ENCODE data around the gene RNF167. TPM values are rescaled to one million over a fixed set of nuclear protein-coding genes. Genes with fewer than 3 reads are reported as not detected.

Gene RNF167
- total RNA-seq, 1 experiment from 2014 or later, result 105 TPM

GRCh38 chr17:4935650-4936049 is 4.4 kb upstream of the RNF167 start (continued):
- TF ChIP-seq ZBTB33 (IDR thresholded peaks at IDR 0.05; ENCODE audit: extremely low read depth, insufficient replicate concordance, low read length) (no peak), CEBPB (IDR thresholded peaks at IDR 0.05; ENCODE audit: low read depth) (no peak), CBX3 (IDR thresholded peaks at IDR 0.05; ENCODE audit: low read depth) (no peak), JUND (IDR thresholded peaks at IDR 0.05) (no peak)

GRCh38 chr17:4936436-4936835 is 3.6 kb upstream of the RNF167 start:
- H3K27me3 ChIP-seq (ENCODE audit: insufficient read depth, low read length), result no peaks in the 10 kb centered on the region
- BruUV-seq (replicated peaks), result no TSS peak
- CTCF ChIA-PET, result no interaction called here

More at GRCh38 chr17:4936436-4936835, 3.6 kb upstream of the RNF167 start:
- H3K79me2 ChIP-seq (ENCODE audit: insufficient read depth, low read length), result peaks cover 30% of the 10 kb centered on the region
- H3K9ac ChIP-seq (ENCODE audit: low read length), result no peak overlapping the region
- no peak overlapping the region for H3K27ac ChIP-seq (ENCODE audit: low read depth, low read length)
- H3K9me2 ChIP-seq (ENCODE audit: insufficient read depth), result no peaks in the 10 kb centered on the region
- TF ChIP-seq EZH2phosphoT487 (IDR thresholded peaks at IDR 0.05; ENCODE audit: borderline replicate concordance), result no peak
- TF ChIP-seq TCF7L2 (IDR thresholded peaks at IDR 0.05; ENCODE audit: borderline replicate concordance, extremely low read depth, insufficient read depth, insufficient read length), result no peak
- no peak for TF ChIP-seq POLR2A (IDR thresholded peaks at IDR 0.05; ENCODE audit: borderline replicate concordance, extremely low read depth, insufficient read depth, insufficient read length)
- no peak for TF ChIP-seq CTCF (IDR thresholded peaks at IDR 0.05 in 2 of 3, conservative IDR thresholded peaks at IDR 0.05 in 1 of 3; ENCODE audit: borderline replicate concordance in 1 of 3, insufficient read depth in 1 of 3, low read depth in 2 of 3, low read length in 2 of 3)
- TF ChIP-seq JUND (IDR thresholded peaks at IDR 0.05), result no peak
- TF ChIP-seq ZBTB33 (IDR thresholded peaks at IDR 0.05; ENCODE audit: extremely low read depth, insufficient replicate concordance, low read length), result no peak
- no peak for TF ChIP-seq YY1 (IDR thresholded peaks at IDR 0.05; ENCODE audit: extremely low read depth, insufficient replicate concordance, low read depth, low read length)
- no peak for TF ChIP-seq SRF (IDR thresholded peaks at IDR 0.05; ENCODE audit: low read depth)
- TF ChIP-seq CEBPB (IDR thresholded peaks at IDR 0.05; ENCODE audit: low read depth), result no peak
- no peak for TF ChIP-seq ZNF274 (IDR thresholded peaks at IDR 0.05; ENCODE audit: low read depth, low read length)
- no peak for TF ChIP-seq POLR2AphosphoS5 (IDR thresholded peaks at IDR 0.05; ENCODE audit: low read depth, low read length)
- TF ChIP-seq ATF3 (IDR thresholded peaks at IDR 0.05), result no peak
- no peak for TF ChIP-seq ELF1 (IDR thresholded peaks at IDR 0.05; ENCODE audit: borderline replicate concordance, low read depth)
- no peak for TF ChIP-seq ZFX (IDR thresholded peaks at IDR 0.05)
- no peak for TF ChIP-seq EZH2 (IDR thresholded peaks at IDR 0.05)
- no peak for TF ChIP-seq CBX3 (IDR thresholded peaks at IDR 0.05; ENCODE audit: low read depth)
- no peak for TF ChIP-seq RAD21 (IDR thresholded peaks at IDR 0.05; ENCODE audit: low read depth)
- peaks cover 0 to 17% of the 10 kb centered on the region in 2 experiments; a peak in 1 of 4 replicates for H3K36me3 ChIP-seq (ENCODE audit: control insufficient read depth in 1 of 2, insufficient read depth in 2 of 2, low read length in 2 of 2)
- no peak for ATAC-seq
- H2AFZ ChIP-seq (ENCODE audit: low read depth, low read length, poor library complexity, severe bottlenecking), result no peak overlapping the region
- H3K4me3 ChIP-seq (replicated peaks in 1 of 2; ENCODE audit: low read depth in 1 of 2, low read length in 2 of 2), result no peak overlapping the region
- no peaks in the 10 kb centered on the region for H4K20me1 ChIP-seq (ENCODE audit: insufficient read depth)
- peaks cover 12 to 26% of the 10 kb centered on the region in 2 experiments for H3K4me1 ChIP-seq (ENCODE audit: control insufficient read depth in 1 of 2, insufficient read depth in 2 of 2, low read length in 2 of 2)
- RAD21 ChIA-PET (ENCODE audit: low non-redundant PET in 1 of 2, low total read pairs in 2 of 2, uncharacterized antibody in 2 of 2, unreplicated experiment in 2 of 2), result no interaction called here
- no peak for DNase-seq (ENCODE audit: low read depth, low spot score)
- H3K9me3 ChIP-seq (ENCODE audit: control insufficient read depth in 1 of 2, insufficient read depth in 1 of 2, low read depth in 1 of 2, low read length in 2 of 2), result no peaks in the 10 kb centered on the region
- intact Hi-C loops (cut with micrococcal nuclease), result no loop called here
- no peak overlapping the region for H3K4me2 ChIP-seq (ENCODE audit: low read length)
- POLR2A ChIA-PET, result no interaction called here
